Gastroesophageal sphincter (tissue), 4 donors: ENCODE results near the gene KCTD19. TPM values are rescaled to one million over a fixed set of nuclear protein-coding genes. Genes with fewer than 3 reads are reported as not detected.

Experiments
- ATAC-seq: fragments of 150-250 bp; one replicate; pipeline ENCODE4 v1.9.1; 2016; ENCODE audit warnings: mild to moderate bottlenecking, moderate library complexity
- H3K27ac ChIP-seq, 4 donors: fragments of 200-600 bp; sonication (generic) in 3 of 4; 1 replicate in 3 of 4; 2 replicates in 1 of 4; pipeline ENCODE4 v1.5.1; 2016 to 2019
- H3K27me3 ChIP-seq: fragments of 200-600 bp; sonication (generic); one replicate; pipeline ENCODE4 v1.5.1; 2019
- H3K36me3 ChIP-seq, 2 donors: fragments of 200-600 bp; sonication (generic); one replicate each; pipeline ENCODE4 v1.5.1; 2019; ENCODE audit warnings: control low read depth in 1 of 2
- H3K4me1 ChIP-seq, 3 donors: fragments of 200-600 bp; sonication (generic); 1 replicate in 2 of 3; 2 replicates in 1 of 3; pipeline ENCODE4 v1.5.1; 2016 to 2019; ENCODE audit warnings: control low read depth in 2 of 3
- H3K4me3 ChIP-seq, 2 donors: fragments of 200-600 bp; sonication (generic); one replicate each; pipeline ENCODE4 v1.5.1; 2019; ENCODE audit warnings: mild to moderate bottlenecking in 1 of 2, moderate library complexity in 1 of 2
- H3K9me3 ChIP-seq, 3 donors: fragments of 200-600 bp; sonication (generic); one replicate each; pipeline ENCODE4 v1.5.1; 2017 to 2019; ENCODE audit warnings: control low read depth in 2 of 3
- CTCF ChIP-seq, 4 experiments: fragments of 200-600 bp in 2 of 4; fragments of 450-650 bp in 2 of 4; sonication (generic) in 1 of 4; IDR thresholded peaks; one replicate each; pipeline ENCODE4 v1.5.1; 2017 to 2019; ENCODE audit warnings: antibody characterized with exemption in 4 of 4, mild to moderate bottlenecking in 2 of 4, moderate library complexity in 2 of 4
- EP300 ChIP-seq: sonication (generic); formaldehyde crosslinking; IDR thresholded peaks from one replicate; pipeline ENCODE4 v1.6.1; 2017; ENCODE audit warnings: antibody characterized with exemption, mild to moderate bottlenecking
- POLR2A ChIP-seq, 2 donors: fragments of 450-650 bp; IDR thresholded peaks; one replicate each; pipeline ENCODE4 v1.6.1; 2017; ENCODE audit warnings: antibody characterized with exemption in 2 of 2, mild to moderate bottlenecking in 2 of 2, moderate library complexity in 1 of 2
- POLR2AphosphoS5 ChIP-seq: sonication (generic); formaldehyde crosslinking; IDR thresholded peaks from one replicate; pipeline ENCODE4 v1.6.1; 2017; ENCODE audit warnings: antibody characterized with exemption
- WGBS, 2 donors: methylation state at CpG; one replicate each; pipeline ENCODE4 v1.1.5; 2018; ENCODE audit warnings: low coverage in 1 of 2; 5-methylcytosine and 5-hydroxymethylcytosine counted together
- total RNA-seq, 4 donors: library from RNA; depleted of rRNA; stranded (reverse); fragments of >200 nt; gene quantifications; one replicate each; pipeline ENCODE4 v1.1.0, GENCODE V29; 2016

KCTD19 gene
- total RNA-seq, 4 donors from 2014 or later, result 0.13 to 0.19 TPM; not detected in 2

GRCh38 chr16:67270931-67271338, 55.6 kb downstream of the KCTD19 start:
- TF ChIP-seq EP300 (no peak), POLR2AphosphoS5 (no peak)
- no peak for ATAC-seq

GRCh38 chr16:67269766-67270165, 56.8 kb downstream of the KCTD19 start:
- H3K4me1 ChIP-seq, result no peaks in the 10 kb centered on the region
- H3K27ac ChIP-seq, result no peak overlapping the region
- ATAC-seq, result peak; percentile 22
- no peak for TF ChIP-seq POLR2AphosphoS5
- no peak for TF ChIP-seq POLR2A (IDR thresholded peaks at IDR 0.05)
- TF ChIP-seq EP300, result no peak
- TF ChIP-seq CTCF (IDR thresholded peaks at IDR 0.05), result no peak
- H3K27me3 ChIP-seq, result peaks cover 20% of the 10 kb centered on the region
- no peaks in the 10 kb centered on the region for H3K36me3 ChIP-seq
- no peaks in the 10 kb centered on the region for H3K9me3 ChIP-seq
- no peak overlapping the region for H3K4me3 ChIP-seq
- WGBS, 2 donors, result 60 to 67% methylated on average over 1 to 3 of the region's 5 CpGs

More at GRCh38 chr16:67270931-67271338, 55.6 kb downstream of the KCTD19 start:
- Histone ChIP-seq H3K27ac (no peak overlapping the region), H3K27me3 (peaks cover 13% of the 10 kb centered on the region), H3K36me3 (no peaks in the 10 kb centered on the region), H3K4me1 (no peaks in the 10 kb centered on the region), H3K4me3 (no peak overlapping the region), H3K9me3 (no peaks in the 10 kb centered on the region)
- 80 to 96% methylated on average over 3 to 5 of the region's 11 CpGs for WGBS, 2 donors

- WGBS, 2 donors, result 23 to 80% methylated on average over 1 to 4 of the region's 5 CpGs
- H3K4me1 ChIP-seq, result no peaks in the 10 kb centered on the region
- peak; percentile 79 for ATAC-seq
- H3K9me3 ChIP-seq, result no peaks in the 10 kb centered on the region
- TF ChIP-seq CTCF (IDR thresholded peaks at IDR 0.05) (no peak), EP300 (no peak), POLR2AphosphoS5 (no peak), POLR2A (IDR thresholded peaks at IDR 0.05) (no peak)
- H3K27ac ChIP-seq, result no peak overlapping the region
- no peak overlapping the region for H3K4me3 ChIP-seq
- H3K36me3 ChIP-seq, result no peaks in the 10 kb centered on the region
- peaks cover 29% of the 10 kb centered on the region for H3K27me3 ChIP-seq
Measured at GRCh38 chr16:67268136-67268579, 58.4 kb downstream of the KCTD19 start.

- no peak for TF ChIP-seq POLR2A (IDR thresholded peaks at IDR 0.05)
- no peak for TF ChIP-seq EP300
- no peak for TF ChIP-seq CTCF (IDR thresholded peaks at IDR 0.05)
- no peak for TF ChIP-seq POLR2AphosphoS5
- Histone ChIP-seq H3K27me3 (peaks cover 38% of the 10 kb centered on the region), H3K4me3 (no peak overlapping the region), H3K4me1 (no peaks in the 10 kb centered on the region), H3K27ac (no peak overlapping the region), H3K36me3 (no peaks in the 10 kb centered on the region), H3K9me3 (no peaks in the 10 kb centered on the region)
- no peak for ATAC-seq
- WGBS, 2 donors, result 58 to 60% methylated on average over 3 to 5 of the region's 8 CpGs
Measured at GRCh38 chr16:67265834-67266233, 60.7 kb downstream of the KCTD19 start.

GRCh38 chr16:67264866-67265265, 61.7 kb downstream of the KCTD19 start:
- no peaks in the 10 kb centered on the region for H3K36me3 ChIP-seq
- H3K4me1 ChIP-seq, result no peaks in the 10 kb centered on the region
- no peaks in the 10 kb centered on the region for H3K9me3 ChIP-seq
- 90% methylated on average over 2 of the region's 5 CpGs; no CpG with 5 or more reads in 1 of the 2 donors for WGBS, 2 donors
- ATAC-seq, result no peak
- no peak overlapping the region for H3K4me3 ChIP-seq
- TF ChIP-seq CTCF (IDR thresholded peaks at IDR 0.05) (no peak), EP300 (no peak), POLR2A (IDR thresholded peaks at IDR 0.05) (no peak), POLR2AphosphoS5 (no peak)
- H3K27ac ChIP-seq, result no peak overlapping the region
- H3K27me3 ChIP-seq, result peaks cover 38% of the 10 kb centered on the region
